OCI-LY7 (cell line): ENCODE measurements around the gene FSTL1. TPM values are rescaled to one million over a fixed set of nuclear protein-coding genes. Genes with fewer than 3 reads are reported as not detected.

Experiments used
- BruUV-seq: library from RNA; stranded (reverse); fragments of 400-500 nt; replicated peaks from 2 replicates; lab custom pipeline; 2021; lab: Mats Ljungman, UMichigan
- CTCF ChIA-PET: fragments of 300-600 bp; sonication (Branson Sonifier 250); formaldehyde crosslinking; loops from one replicate; lab custom pipeline; 2022; ENCODE audit warnings: antibody characterized with exemption; ENCODE audit not compliant: unreplicated experiment; lab: Charles Lee
- POLR2A ChIA-PET: fragments of 300-600 bp; sonication (Branson Sonifier 250); formaldehyde crosslinking; loops from one replicate; lab custom pipeline; 2022; ENCODE audit warnings: antibody characterized with exemption; lab: Charles Lee
- DNase-seq: peaks from one replicate; pipeline ENCODE4 v3.0.0-alpha.2; 2015; ENCODE audit warnings: low spot score
- H2AFZ ChIP-seq: fragments of 200-600 bp; sonication (generic), shearing (Covaris generic); 2 replicates; pipeline ENCODE4 v1.6.1; 2014; ENCODE audit warnings: mild to moderate bottlenecking, antibody characterized with exemption, low read length, moderate library complexity
- H3K27ac ChIP-seq: fragments of 200-600 bp; sonication (generic); 2 replicates; pipeline ENCODE4 v1.5.1; 2014; ENCODE audit warnings: mixed run types, low read depth, mild to moderate bottlenecking, moderate library complexity, low read length, inconsistent platforms; ENCODE audit not compliant: poor library complexity, severe bottlenecking
- H3K36me3 ChIP-seq: fragments of 200-600 bp; sonication (generic); 2 replicates; pipeline ENCODE4 v1.6.1; 2014; ENCODE audit warnings: mild to moderate bottlenecking, antibody characterized with exemption, low read length, moderate library complexity, mixed read lengths; ENCODE audit not compliant: insufficient read depth
- H3K4me1 ChIP-seq: fragments of 200-600 bp; sonication (generic); 2 replicates; pipeline ENCODE4 v1.5.1; 2014; ENCODE audit warnings: mild to moderate bottlenecking, low read length; ENCODE audit not compliant: insufficient read depth, poor library complexity, severe bottlenecking
- H3K4me2 ChIP-seq: fragments of 200-600 bp; sonication (generic); 2 replicates; pipeline ENCODE4 v1.6.1; 2014; ENCODE audit warnings: mild to moderate bottlenecking, low read length
- H3K4me3 ChIP-seq: fragments of 200-600 bp; sonication (generic); 2 replicates; pipeline ENCODE4 v1.5.1; 2014; ENCODE audit warnings: mild to moderate bottlenecking, low read depth, low read length; ENCODE audit not compliant: poor library complexity, severe bottlenecking
- H3K79me2 ChIP-seq: fragments of 200-600 bp; sonication (generic); 2 replicates; pipeline ENCODE4 v1.6.1; 2016; ENCODE audit warnings: low read depth, mild to moderate bottlenecking, low read length, moderate library complexity, mixed read lengths; ENCODE audit not compliant: insufficient read depth
- H3K9me2 ChIP-seq: fragments of 200-600 bp; sonication (generic); 2 replicates; pipeline ENCODE4 v1.6.1; 2016; ENCODE audit warnings: mild to moderate bottlenecking, low read length, mixed read lengths; ENCODE audit not compliant: insufficient read depth
- H3K9me3 ChIP-seq: fragments of 200-600 bp; sonication (generic); 2 replicates; pipeline ENCODE4 v1.6.1; 2014; ENCODE audit warnings: mild to moderate bottlenecking, mixed run types, low read length, mixed read lengths
- H4K20me1 ChIP-seq: fragments of 200-600 bp; sonication (generic); 2 replicates; pipeline ENCODE4 v1.6.1; 2014; ENCODE audit warnings: mild to moderate bottlenecking, antibody characterized with exemption, low read length, moderate library complexity, mixed read lengths; ENCODE audit not compliant: insufficient read depth
- EZH2phosphoT487 ChIP-seq: fragments of 200-600 bp; sonication (generic); IDR thresholded peaks from 2 replicates; pipeline ENCODE4 v1.6.1; 2018; ENCODE audit warnings: low read depth, borderline replicate concordance, mild to moderate bottlenecking, mixed run types, antibody characterized with exemption, low read length, moderate library complexity, mixed read lengths
- intact Hi-C: fragments of 100-400 bp; cut with micrococcal nuclease; formaldehyde crosslinking; loops from one replicate; pipeline ENCODE4 v1.10.0; 2022; ENCODE audit not compliant: unreplicated experiment
- total RNA-seq, 2 experiments: library from RNA; depleted of rRNA in 1 of 2; stranded (reverse); fragments of >200 nt in 1 of 2; shearing (Covaris generic) in 1 of 2; gene quantifications; 2 replicates each; pipeline ENCODE4 v1.2.3, GENCODE V29; 2014 to 2022
- TF ChIP-seq, protein P1 (sequence below): fragments of 200-600 bp; sonication (generic); conservative IDR thresholded peaks from 2 replicates; pipeline ENCODE4 v1.5.1; 2014; ENCODE audit warnings: mild to moderate bottlenecking, antibody characterized with exemption, low read length, moderate library complexity, mixed read lengths

FSTL1 gene
- total RNA-seq, 2 experiments from 2014 or later: 0.09 to 0.74 TPM

DNA sequence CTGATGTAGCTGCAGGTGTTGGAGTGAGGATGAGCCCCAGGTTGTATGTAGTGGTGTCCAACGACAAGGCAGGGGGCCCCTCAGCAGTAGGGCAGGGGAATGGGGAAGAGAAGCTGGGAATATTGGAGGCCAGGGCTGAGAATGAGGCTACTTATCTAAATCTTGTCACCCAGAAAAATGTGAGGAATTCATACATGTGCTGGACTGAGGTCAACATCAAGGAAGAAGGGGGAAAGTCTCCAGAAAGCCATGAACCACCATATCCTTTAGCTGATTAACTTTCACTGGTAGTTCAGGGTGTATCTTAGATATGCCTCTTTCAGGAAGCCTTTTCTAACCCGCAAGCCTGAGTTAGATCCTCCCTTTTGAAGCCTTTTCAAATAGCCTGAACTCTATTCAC, 22.6 kb upstream of the FSTL1 start:
- Histone ChIP-seq H3K4me3 (no peak overlapping the region), H3K79me2 (no peaks in the 10 kb centered on the region), H3K9me3 (no peaks in the 10 kb centered on the region), H4K20me1 (no peaks in the 10 kb centered on the region), H3K9me2 (no peaks in the 10 kb centered on the region), H3K4me1 (no peaks in the 10 kb centered on the region), H2AFZ (no peak overlapping the region), H3K4me2 (no peak overlapping the region), H3K27ac (no peak overlapping the region), H3K36me3 (no peaks in the 10 kb centered on the region)
- CTCF ChIA-PET: no interaction called here
- intact Hi-C loops: no loop called here
- TF ChIP-seq EZH2phosphoT487: no peak
- TF ChIP-seq, protein P1, sequence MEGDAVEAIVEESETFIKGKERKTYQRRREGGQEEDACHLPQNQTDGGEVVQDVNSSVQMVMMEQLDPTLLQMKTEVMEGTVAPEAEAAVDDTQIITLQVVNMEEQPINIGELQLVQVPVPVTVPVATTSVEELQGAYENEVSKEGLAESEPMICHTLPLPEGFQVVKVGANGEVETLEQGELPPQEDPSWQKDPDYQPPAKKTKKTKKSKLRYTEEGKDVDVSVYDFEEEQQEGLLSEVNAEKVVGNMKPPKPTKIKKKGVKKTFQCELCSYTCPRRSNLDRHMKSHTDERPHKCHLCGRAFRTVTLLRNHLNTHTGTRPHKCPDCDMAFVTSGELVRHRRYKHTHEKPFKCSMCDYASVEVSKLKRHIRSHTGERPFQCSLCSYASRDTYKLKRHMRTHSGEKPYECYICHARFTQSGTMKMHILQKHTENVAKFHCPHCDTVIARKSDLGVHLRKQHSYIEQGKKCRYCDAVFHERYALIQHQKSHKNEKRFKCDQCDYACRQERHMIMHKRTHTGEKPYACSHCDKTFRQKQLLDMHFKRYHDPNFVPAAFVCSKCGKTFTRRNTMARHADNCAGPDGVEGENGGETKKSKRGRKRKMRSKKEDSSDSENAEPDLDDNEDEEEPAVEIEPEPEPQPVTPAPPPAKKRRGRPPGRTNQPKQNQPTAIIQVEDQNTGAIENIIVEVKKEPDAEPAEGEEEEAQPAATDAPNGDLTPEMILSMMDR: no peak
- no peak for DNase-seq
- no TSS peak for BruUV-seq
- POLR2A ChIA-PET: interaction anchor here (0.8 kb wide), 1 partner anchor 96 kb away, joined by 3 read pairs; no protein-coding TSS in a partner anchor

DNA sequence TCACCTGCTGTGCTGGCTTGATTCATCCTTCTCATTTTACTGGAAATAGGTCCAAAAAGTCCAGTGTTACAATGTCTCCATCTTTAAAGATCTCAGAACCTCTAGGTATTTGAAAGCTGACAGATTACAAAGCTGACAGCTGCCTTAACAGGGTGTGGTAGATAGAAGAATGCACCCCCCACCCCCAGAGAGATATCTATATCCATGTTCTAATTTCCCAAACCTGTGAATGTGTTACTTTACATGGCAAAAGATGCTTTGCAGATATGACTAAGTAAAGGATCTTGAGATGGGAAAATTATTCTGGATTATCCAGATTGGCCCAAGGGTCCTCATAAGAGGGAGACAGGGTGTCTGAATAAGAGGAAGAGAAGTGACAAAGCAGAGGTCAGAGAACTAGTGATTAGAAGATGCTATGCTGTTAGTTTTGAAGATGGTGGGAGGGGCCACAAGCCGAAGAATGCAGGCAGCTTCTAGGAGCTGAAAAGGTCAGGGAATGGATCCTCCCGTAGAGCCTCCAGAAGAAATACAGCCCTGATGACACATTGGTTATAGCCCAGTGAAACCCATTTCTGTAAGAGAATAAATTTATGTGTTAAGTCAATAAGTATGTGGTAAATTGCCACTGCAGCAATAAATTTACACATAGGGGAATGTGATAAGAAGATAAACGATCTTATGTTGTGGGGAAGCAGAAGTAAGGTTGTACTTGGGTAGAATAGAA, 21.5 kb upstream of the FSTL1 start:
- H3K27ac ChIP-seq: no peak overlapping the region
- BruUV-seq: no TSS peak
- TF ChIP-seq, protein P1: no peak
- no peak for TF ChIP-seq EZH2phosphoT487
- H3K4me1 ChIP-seq: no peaks in the 10 kb centered on the region
- intact Hi-C loops: no loop called here
- ChIA-PET CTCF (no interaction called here), POLR2A (no interaction called here)
- H3K4me3 ChIP-seq: no peak overlapping the region
- H3K9me3 ChIP-seq: no peaks in the 10 kb centered on the region
- no peaks in the 10 kb centered on the region for H3K9me2 ChIP-seq
- H3K79me2 ChIP-seq: no peaks in the 10 kb centered on the region
- no peaks in the 10 kb centered on the region for H4K20me1 ChIP-seq
- no peak overlapping the region for H2AFZ ChIP-seq
- H3K4me2 ChIP-seq: no peak overlapping the region
- no peaks in the 10 kb centered on the region for H3K36me3 ChIP-seq
- DNase-seq: no peak

DNA sequence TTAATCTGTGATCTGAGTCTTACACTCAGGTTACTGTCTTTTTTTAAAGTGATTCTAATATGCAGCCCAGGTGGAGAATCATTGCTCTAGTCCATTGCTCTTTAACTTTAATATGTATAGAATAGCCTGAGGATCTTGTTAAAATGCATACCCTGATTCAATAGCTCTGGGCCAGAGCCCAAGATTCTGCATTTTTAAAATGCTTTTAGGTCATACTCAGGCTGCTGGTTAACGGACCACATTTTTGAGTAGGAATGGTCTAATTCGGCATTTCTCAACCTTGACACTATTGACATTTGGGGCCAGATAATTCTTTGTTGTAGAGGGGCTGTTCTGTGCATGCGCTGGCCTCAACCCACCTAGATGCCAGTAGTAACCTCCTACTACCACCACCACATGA, 20.9 kb upstream of the FSTL1 start:
- TF ChIP-seq, protein P1: no peak
- TF ChIP-seq EZH2phosphoT487: no peak
- ChIA-PET POLR2A (interaction anchor here (0.5 to 0.7 kb wide), 2 partner anchors 80 to 947 kb away, joined by 3 read pairs; no protein-coding TSS in a partner anchor), CTCF (no interaction called here)
- H3K4me3 ChIP-seq: no peak overlapping the region
- no peaks in the 10 kb centered on the region for H3K9me2 ChIP-seq
- no peak for DNase-seq
- no peaks in the 10 kb centered on the region for H3K79me2 ChIP-seq
- no peaks in the 10 kb centered on the region for H3K4me1 ChIP-seq
- intact Hi-C loops: no loop called here
- no peaks in the 10 kb centered on the region for H4K20me1 ChIP-seq
- BruUV-seq: no TSS peak
- no peaks in the 10 kb centered on the region for H3K9me3 ChIP-seq
- no peaks in the 10 kb centered on the region for H3K36me3 ChIP-seq
- H3K4me2 ChIP-seq: no peak overlapping the region
- no peak overlapping the region for H3K27ac ChIP-seq
- H2AFZ ChIP-seq: no peak overlapping the region
